ENCODE data around the gene YDJC.
"Not testable (repeated sequence)": the region's sequence is repeated elsewhere in the genome, so short reads cannot be mapped to it uniquely, and the experiment has no call there.

YDJC gene

GRCh38 chr22:21624880-21625791 lies 4.7 kb downstream of the YDJC start:
- peak overlapping the region; percentile 13; the same call in 1 of the 2 replicates for H3K27ac ChIP-seq
- TF ChIP-seq CTCF (conservative IDR thresholded peaks at IDR 0.05): no peak

- peak overlapping the region; percentile 57 for H3K27ac ChIP-seq
- TF ChIP-seq CTCF (conservative IDR thresholded peaks at IDR 0.05): peak; percentile 51
Measured at GRCh38 chr22:21624120-21624879, 5.5 kb downstream of the YDJC start.

- H3K27ac ChIP-seq: peak overlapping the region; percentile 57
- TF ChIP-seq CTCF (conservative IDR thresholded peaks at IDR 0.05): no peak
Measured at GRCh38 chr22:21623648-21623970, 6.2 kb downstream of the YDJC start.

- H3K27ac ChIP-seq: peak overlapping the region; percentile 57
- TF ChIP-seq CTCF (conservative IDR thresholded peaks at IDR 0.05): no peak
Measured at GRCh38 chr22:21622919-21623647, 6.7 kb downstream of the YDJC start.

- TF ChIP-seq CTCF (conservative IDR thresholded peaks at IDR 0.05): no peak
- H3K27ac ChIP-seq: peak overlapping the region; percentile 57
Measured at GRCh38 chr22:21622011-21622918, 7.6 kb downstream of the YDJC start.

GRCh38 chr22:21621025-21621424 lies 8.8 kb downstream of the YDJC start:
- 0 out of 2 replicates have a peak overlapping the region, but pooled peaks have one; percentile 15 for H3K27ac ChIP-seq
- no peak for TF ChIP-seq CTCF (conservative IDR thresholded peaks at IDR 0.05)

GRCh38 chr22:21617337-21617736 lies 12.5 kb downstream of the YDJC start:
- H3K27ac ChIP-seq: not testable (repeated sequence)
